Astrocyte (in vitro differentiated cells and primary cell): ENCODE results near the gene MARCKS. TPM values are rescaled to one million over a fixed set of nuclear protein-coding genes. Genes with fewer than 3 reads are reported as not detected.
A peak's percentile ranks its signal among the peaks of the same experiment; 100 is the strongest.

ENCODE experiments used
- DNase-seq: peaks from one replicate; pipeline ENCODE4 v3.0.0-alpha.2; 2010; ENCODE audit warnings: low read depth
- FAIRE-seq: peaks from 2 replicates; lab custom pipeline; 2011; peaks lifted over from hg19 to GRCh38; lab: Jason Lieb, UNC
- H2AFZ ChIP-seq: 2 replicates; pipeline ENCODE4 v1.6.0; 2012; ENCODE audit warnings: low read depth, low read length, inconsistent platforms
- H3K27ac ChIP-seq: 2 replicates; pipeline ENCODE4 v1.5.1; 2011; ENCODE audit warnings: low read depth, low read length, inconsistent platforms
- H3K27me3 ChIP-seq: 2 replicates; pipeline ENCODE4 v1.6.0; 2011; ENCODE audit warnings: low read length, inconsistent platforms; ENCODE audit not compliant: insufficient read depth
- H3K36me3 ChIP-seq: 2 replicates; pipeline ENCODE4 v1.5.1; 2011; ENCODE audit warnings: low read length, inconsistent platforms; ENCODE audit not compliant: insufficient read depth
- H3K4me1 ChIP-seq: 2 replicates; pipeline ENCODE4 v1.5.1; 2011; ENCODE audit warnings: low read length, inconsistent platforms; ENCODE audit not compliant: insufficient read depth
- H3K4me2 ChIP-seq: 2 replicates; pipeline ENCODE4 v1.6.0; 2012; ENCODE audit warnings: low read length, inconsistent platforms
- H3K4me3 ChIP-seq: 2 replicates; pipeline ENCODE4 v1.5.1; 2011; ENCODE audit warnings: low read depth, mild to moderate bottlenecking, low read length, inconsistent platforms; ENCODE audit not compliant: insufficient read depth
- H3K79me2 ChIP-seq: 2 replicates; pipeline ENCODE4 v1.6.0; 2012; ENCODE audit warnings: mild to moderate bottlenecking, low read length, inconsistent platforms; ENCODE audit not compliant: insufficient read depth
- H3K9ac ChIP-seq: 2 replicates; pipeline ENCODE4 v1.6.0; 2012; ENCODE audit warnings: mild to moderate bottlenecking, low read length, inconsistent platforms
- H3K9me3 ChIP-seq: 2 replicates; pipeline ENCODE4 v1.5.1; 2012; ENCODE audit warnings: low read depth, mild to moderate bottlenecking, low read length, inconsistent platforms; ENCODE audit not compliant: insufficient read depth
- H4K20me1 ChIP-seq: 2 replicates; pipeline ENCODE4 v1.6.0; 2012; ENCODE audit warnings: low read length, inconsistent platforms; ENCODE audit not compliant: insufficient read depth
- H3K27ac Mint-ChIP-seq: one replicate; pipeline ENCODE4 v1.8.0; 2021; ENCODE audit warnings: mild to moderate bottlenecking, mixed read lengths; ENCODE audit not compliant: unreplicated experiment
- H3K27me3 Mint-ChIP-seq: one replicate; pipeline ENCODE4 v1.8.0; 2021; ENCODE audit warnings: low read depth, mixed read lengths; ENCODE audit not compliant: unreplicated experiment
- H3K36me3 Mint-ChIP-seq: one replicate; pipeline ENCODE4 v1.8.0; 2021; ENCODE audit warnings: low read depth, mixed read lengths; ENCODE audit not compliant: unreplicated experiment
- H3K4me1 Mint-ChIP-seq: one replicate; pipeline ENCODE4 v1.8.0; 2021; ENCODE audit warnings: low read depth, mixed read lengths; ENCODE audit not compliant: unreplicated experiment
- H3K4me3 Mint-ChIP-seq: one replicate; pipeline ENCODE4 v1.8.0; 2021; ENCODE audit warnings: mild to moderate bottlenecking, moderate library complexity, mixed read lengths; ENCODE audit not compliant: unreplicated experiment
- H3K9me3 Mint-ChIP-seq: one replicate; pipeline ENCODE4 v1.8.0; 2021; ENCODE audit warnings: mild to moderate bottlenecking, mixed read lengths; ENCODE audit not compliant: unreplicated experiment
- CTCF ChIP-seq: IDR thresholded peaks from 2 replicates; pipeline ENCODE4 v1.5.1; 2011; ENCODE audit warnings: low read depth, mild to moderate bottlenecking, inconsistent platforms, low read length, moderate library complexity; ENCODE audit not compliant: insufficient read depth
- EZH2 ChIP-seq: IDR thresholded peaks from 2 replicates; pipeline ENCODE4 v1.6.1; 2012; ENCODE audit warnings: mild to moderate bottlenecking, low read length, inconsistent platforms; ENCODE audit not compliant: insufficient read depth
- total RNA-seq: library from RNA; stranded (reverse); gene quantifications from 2 replicates; pipeline ENCODE4 v1.2.1, GENCODE V29; 2021

Gene MARCKS
- total RNA-seq, 1 donor from 2014 or later: 261 TPM

GRCh38 chr6:113828984-113829695 lies 28.0 kb upstream of the MARCKS start:
- H3K4me2 ChIP-seq: peak overlapping the region; percentile 37

GRCh38 chr6:113829696-113830045 lies 27.5 kb upstream of the MARCKS start:
- no peaks in the 10 kb centered on the region for H3K9me3 ChIP-seq
- H3K4me2 ChIP-seq: peak overlapping the region; percentile 37
- H3K9me3 Mint-ChIP-seq: no peaks in the 10 kb centered on the region
- DNase-seq: peak; percentile 96
- no peak overlapping the region for H3K4me3 Mint-ChIP-seq
- no peak overlapping the region for H3K4me3 ChIP-seq
- H3K79me2 ChIP-seq: no peaks in the 10 kb centered on the region
- H2AFZ ChIP-seq: no peak overlapping the region
- peaks cover 18% of the 10 kb centered on the region for H3K4me1 Mint-ChIP-seq
- peak overlapping the region; percentile 35 for H3K27ac Mint-ChIP-seq
- H3K36me3 Mint-ChIP-seq: no peaks in the 10 kb centered on the region
- H4K20me1 ChIP-seq: no peaks in the 10 kb centered on the region
- H3K4me1 ChIP-seq: peaks cover 21% of the 10 kb centered on the region
- H3K27me3 Mint-ChIP-seq: no peaks in the 10 kb centered on the region
- TF ChIP-seq EZH2 (no peak), CTCF (no peak)
- peak; percentile 88 for FAIRE-seq
- H3K27me3 ChIP-seq: no peaks in the 10 kb centered on the region
- H3K27ac ChIP-seq: no peak overlapping the region
- H3K36me3 ChIP-seq: no peaks in the 10 kb centered on the region
- H3K9ac ChIP-seq: no peak overlapping the region

More at GRCh38 chr6:113828984-113829695, 28.0 kb upstream of the MARCKS start:
- no peak overlapping the region for H3K27ac ChIP-seq
- H3K4me3 ChIP-seq: no peak overlapping the region
- H4K20me1 ChIP-seq: no peaks in the 10 kb centered on the region
- Mint-ChIP-seq H3K9me3 (no peaks in the 10 kb centered on the region), H3K4me1 (peaks cover 19% of the 10 kb centered on the region), H3K27me3 (no peaks in the 10 kb centered on the region), H3K36me3 (no peaks in the 10 kb centered on the region), H3K4me3 (no peak overlapping the region), H3K27ac (peak overlapping the region; percentile 35)
- no peak overlapping the region for H3K9ac ChIP-seq
- no peaks in the 10 kb centered on the region for H3K9me3 ChIP-seq
- DNase-seq (no peak), FAIRE-seq (no peak)
- H3K79me2 ChIP-seq: no peaks in the 10 kb centered on the region
- H3K36me3 ChIP-seq: no peaks in the 10 kb centered on the region
- H2AFZ ChIP-seq: no peak overlapping the region
- no peaks in the 10 kb centered on the region for H3K27me3 ChIP-seq
- no peak for TF ChIP-seq CTCF
- no peak for TF ChIP-seq EZH2
- peaks cover 21% of the 10 kb centered on the region for H3K4me1 ChIP-seq

GRCh38 chr6:113830140-113830539 lies 27.0 kb upstream of the MARCKS start:
- no peaks in the 10 kb centered on the region for H3K36me3 Mint-ChIP-seq
- H3K9me3 Mint-ChIP-seq: no peaks in the 10 kb centered on the region
- Histone ChIP-seq H3K79me2 (no peaks in the 10 kb centered on the region), H2AFZ (no peak overlapping the region), H3K9me3 (no peaks in the 10 kb centered on the region), H3K36me3 (no peaks in the 10 kb centered on the region), H3K27me3 (no peaks in the 10 kb centered on the region), H4K20me1 (no peaks in the 10 kb centered on the region), H3K4me3 (no peak overlapping the region), H3K4me1 (peaks cover 21% of the 10 kb centered on the region), H3K9ac (no peak overlapping the region), H3K27ac (no peak overlapping the region), H3K4me2 (no peak overlapping the region)
- peaks cover 18% of the 10 kb centered on the region for H3K4me1 Mint-ChIP-seq
- TF ChIP-seq CTCF (no peak), EZH2 (no peak)
- no peaks in the 10 kb centered on the region for H3K27me3 Mint-ChIP-seq
- FAIRE-seq (no peak), DNase-seq (peak; percentile 39)
- H3K27ac Mint-ChIP-seq: peak overlapping the region; percentile 56
- no peak overlapping the region for H3K4me3 Mint-ChIP-seq
